GM13976 (cell line): Measurements from ENCODE around the gene CSKMT.
A peak's percentile ranks its signal among the peaks of the same experiment; 100 is the strongest.
"Not testable (repeated sequence)": the region's sequence is repeated elsewhere in the genome, so short reads cannot be mapped to it uniquely, and the experiment has no call there.

Experiments used
- DNase-seq: peaks from one replicate; pipeline ENCODE4 v3.0.0; 2012; ENCODE audit warnings: low spot score
- in situ Hi-C: fragments of 300-500 bp; cut with MboI; formaldehyde crosslinking; loops from one replicate; pipeline ENCODE4 v1.12.0; 2022; ENCODE audit warnings: low sequenced_read_pairs, mixed read lengths, inconsistent platforms; ENCODE audit not compliant: unreplicated experiment
- TF ChIP-seq, protein P1 (sequence below): IDR thresholded peaks from 2 replicates; pipeline ENCODE4 v1.5.1; 2012; ENCODE audit warnings: borderline replicate concordance, mild to moderate bottlenecking; ENCODE audit not compliant: insufficient read depth; ENCODE audit errors: extremely low read depth, missing control alignments, control extremely low read depth

Gene CSKMT

GRCh38 chr11:62671236-62671607, 6.1 kb downstream of the CSKMT start:
- in situ Hi-C loops = no loop called here
- TF ChIP-seq, protein P1, sequence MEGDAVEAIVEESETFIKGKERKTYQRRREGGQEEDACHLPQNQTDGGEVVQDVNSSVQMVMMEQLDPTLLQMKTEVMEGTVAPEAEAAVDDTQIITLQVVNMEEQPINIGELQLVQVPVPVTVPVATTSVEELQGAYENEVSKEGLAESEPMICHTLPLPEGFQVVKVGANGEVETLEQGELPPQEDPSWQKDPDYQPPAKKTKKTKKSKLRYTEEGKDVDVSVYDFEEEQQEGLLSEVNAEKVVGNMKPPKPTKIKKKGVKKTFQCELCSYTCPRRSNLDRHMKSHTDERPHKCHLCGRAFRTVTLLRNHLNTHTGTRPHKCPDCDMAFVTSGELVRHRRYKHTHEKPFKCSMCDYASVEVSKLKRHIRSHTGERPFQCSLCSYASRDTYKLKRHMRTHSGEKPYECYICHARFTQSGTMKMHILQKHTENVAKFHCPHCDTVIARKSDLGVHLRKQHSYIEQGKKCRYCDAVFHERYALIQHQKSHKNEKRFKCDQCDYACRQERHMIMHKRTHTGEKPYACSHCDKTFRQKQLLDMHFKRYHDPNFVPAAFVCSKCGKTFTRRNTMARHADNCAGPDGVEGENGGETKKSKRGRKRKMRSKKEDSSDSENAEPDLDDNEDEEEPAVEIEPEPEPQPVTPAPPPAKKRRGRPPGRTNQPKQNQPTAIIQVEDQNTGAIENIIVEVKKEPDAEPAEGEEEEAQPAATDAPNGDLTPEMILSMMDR = no peak
- no peak for DNase-seq

GRCh38 chr11:62671608-62672389, 6.7 kb downstream of the CSKMT start, which contains the start of the genes LBHD1 and UQCC3:
TSS of gene LBHD1 (minus strand) at chr11:62672267. CDS start at chr11:62670031, 2,236 bp downstream.
TSS of gene UQCC3 (plus strand) at chr11:62671673. CDS start at chr11:62671746, 73 bp downstream.
- in situ Hi-C loops = no loop called here
- TF ChIP-seq, protein P1 = no peak
- DNase-seq = peak; percentile 91

DNA sequence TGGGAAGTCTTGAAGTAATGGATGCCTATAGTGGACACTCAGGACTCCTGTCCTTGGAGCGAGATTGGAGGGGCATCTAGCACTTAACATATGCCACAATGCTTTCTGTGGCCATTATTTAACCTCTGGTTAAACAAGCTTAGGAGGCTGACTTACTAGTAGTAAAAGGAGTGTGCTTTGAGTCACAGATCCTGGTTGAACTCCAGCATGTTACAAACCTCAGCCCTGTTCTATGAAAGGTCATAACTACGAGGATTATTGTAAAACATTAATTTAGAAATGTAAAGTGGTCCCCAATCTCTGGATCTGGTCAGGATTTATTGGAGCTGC, 8.0 kb downstream of the CSKMT start:
- TF ChIP-seq, protein P1 = no peak
- DNase-seq = no peak
- in situ Hi-C loops = no loop called here

GRCh38 chr11:62675415-62675814, 10.3 kb downstream of the CSKMT start:
- in situ Hi-C loops, DNase-seq: not testable (repeated sequence)

DNA sequence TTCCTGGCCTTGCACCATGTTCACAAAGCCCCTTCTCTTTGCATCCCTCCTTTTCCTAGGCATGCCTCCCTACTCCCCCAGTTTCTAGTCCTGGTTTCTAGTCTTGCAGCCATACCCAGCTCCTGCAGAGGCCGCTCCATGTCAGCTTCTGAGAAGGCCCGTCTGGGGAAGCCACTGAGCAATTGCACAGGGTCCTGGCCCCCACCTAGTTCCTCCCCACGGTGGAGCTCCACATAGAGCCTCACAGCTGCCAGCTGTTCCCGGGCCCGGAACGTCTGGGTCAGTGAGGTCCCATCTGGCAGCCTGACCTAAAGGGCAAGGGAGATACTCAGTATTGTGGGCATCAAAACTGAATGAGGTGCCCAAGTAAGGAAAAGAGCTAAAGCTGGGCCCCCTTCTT, 11.6 kb downstream of the CSKMT start:
- no peak for DNase-seq
- TF ChIP-seq, protein P1 = no peak
- in situ Hi-C loops = no loop called here

GRCh38 chr11:62677156-62677555, 12.0 kb downstream of the CSKMT start:
- in situ Hi-C loops = no loop called here
- TF ChIP-seq, protein P1 = no peak
- no peak for DNase-seq

DNA sequence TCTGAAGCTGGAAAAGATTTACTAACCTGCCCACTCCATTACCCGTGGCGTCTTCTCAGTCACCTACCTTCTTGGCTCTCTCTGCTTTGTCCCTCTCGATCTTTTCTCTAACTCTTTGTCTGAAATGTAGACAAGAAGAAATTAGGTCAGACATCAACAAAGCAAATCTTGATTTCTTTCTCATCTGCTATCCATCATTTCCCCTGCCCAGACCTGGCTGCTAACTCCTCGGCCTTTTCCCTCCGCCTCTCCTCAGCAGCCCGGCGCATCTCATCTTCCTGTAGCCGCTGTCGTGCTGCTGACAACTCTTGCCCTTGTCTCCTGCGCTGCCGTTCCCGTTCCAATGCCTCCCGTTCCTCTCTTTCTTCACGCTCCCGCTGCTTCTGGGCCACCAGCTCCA, 12.6 kb downstream of the CSKMT start:
- in situ Hi-C loops = no loop called here
- TF ChIP-seq, protein P1 = no peak
- DNase-seq = no peak
